ENCODE measurements around the gene CAPN14.

DNA sequence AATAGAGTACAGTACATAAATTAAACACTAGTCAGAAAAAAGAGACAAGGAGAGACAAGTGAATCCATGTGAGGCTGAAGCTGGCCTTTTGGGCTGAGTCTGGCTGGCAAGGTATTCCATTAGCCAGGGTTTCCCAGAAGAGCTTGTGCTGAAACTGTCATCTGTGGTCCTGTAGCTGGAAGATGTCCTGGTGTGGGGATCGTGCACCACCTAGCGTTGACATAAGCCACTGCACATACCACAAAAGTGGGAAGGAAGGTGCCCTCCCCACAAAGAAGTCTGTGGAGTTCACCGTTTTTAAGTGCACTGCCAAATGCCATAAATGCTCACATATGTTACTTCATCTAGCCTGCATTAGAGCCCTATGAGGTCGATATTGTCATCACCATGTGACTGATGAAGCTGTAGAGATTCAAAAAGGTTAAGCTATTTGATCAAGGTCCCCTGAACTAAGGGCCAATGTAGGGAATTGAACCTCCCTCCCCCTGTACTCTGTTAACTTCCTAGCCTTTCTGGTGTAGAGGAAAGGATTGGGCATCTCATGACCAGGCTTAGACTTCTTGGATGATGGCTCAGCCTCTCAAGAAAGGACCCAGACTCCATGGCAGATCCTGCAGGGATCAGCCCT is 47.1 kb downstream of the CAPN14 start:
- no peak for TF ChIP-seq POLR2A (IDR thresholded peaks at IDR 0.05; ENCODE audit: low read length)
- no peak for TF ChIP-seq GATA1 (IDR thresholded peaks at IDR 0.05; ENCODE audit: low read depth, low read length)
